GM19193 (cell line): ENCODE measurements around the gene MAU2.

Experiments
- POLR2A ChIP-seq: IDR thresholded peaks from 4 replicates; pipeline ENCODE4 v1.6.1; 2011; ENCODE audit not compliant: insufficient read depth, insufficient read length; ENCODE audit errors: extremely low read depth

MAU2 gene

DNA sequence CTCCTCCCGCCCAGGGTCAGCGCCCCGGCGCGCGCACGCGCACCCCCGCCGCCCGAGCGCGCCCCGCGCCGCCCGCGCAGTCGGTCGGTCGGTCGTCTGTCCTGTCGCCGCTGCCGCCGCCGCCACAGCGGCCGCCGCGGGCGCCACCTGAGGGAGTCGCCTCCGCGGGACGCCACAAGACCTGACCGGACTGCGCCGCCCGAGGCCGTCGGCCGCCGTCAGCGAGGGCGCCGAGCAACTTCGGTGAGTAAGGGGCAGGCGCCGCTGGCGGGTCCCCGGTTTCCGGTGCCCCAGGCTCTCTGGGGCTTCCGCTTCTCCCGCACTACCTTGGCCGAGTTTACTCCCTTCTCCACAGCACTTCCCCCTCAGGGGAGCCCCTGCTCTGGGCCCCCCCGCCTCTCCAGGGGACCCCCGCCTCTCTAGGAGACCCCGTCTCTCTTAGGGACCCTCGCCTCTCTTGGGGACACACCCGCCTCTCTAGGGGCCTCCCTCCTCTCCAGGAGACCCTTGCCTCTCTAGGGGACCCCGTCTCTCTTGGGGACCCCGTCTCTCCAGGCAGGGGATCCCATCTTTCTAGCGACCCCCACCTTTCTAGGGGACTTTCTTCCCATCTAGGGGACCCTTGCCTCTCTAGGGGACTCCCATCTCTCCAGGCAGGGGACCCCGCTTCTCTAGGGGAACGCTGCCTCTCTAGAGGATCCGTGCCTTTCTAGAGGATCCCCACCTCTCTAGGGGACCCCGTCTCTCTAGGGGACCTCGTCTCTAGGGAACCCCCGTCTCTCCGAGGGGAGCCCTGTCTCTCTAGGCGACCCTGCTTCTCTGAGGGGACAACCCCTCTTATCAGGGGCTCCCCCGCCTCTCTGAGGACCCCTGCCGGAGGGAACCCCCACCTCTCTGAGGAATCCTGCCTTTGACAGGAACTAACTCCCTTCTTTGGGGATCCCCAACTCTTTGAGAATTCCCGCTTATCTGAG, 65.6 kb downstream of the MAU2 start:
- TF ChIP-seq POLR2A, result peak; percentile 83

DNA sequence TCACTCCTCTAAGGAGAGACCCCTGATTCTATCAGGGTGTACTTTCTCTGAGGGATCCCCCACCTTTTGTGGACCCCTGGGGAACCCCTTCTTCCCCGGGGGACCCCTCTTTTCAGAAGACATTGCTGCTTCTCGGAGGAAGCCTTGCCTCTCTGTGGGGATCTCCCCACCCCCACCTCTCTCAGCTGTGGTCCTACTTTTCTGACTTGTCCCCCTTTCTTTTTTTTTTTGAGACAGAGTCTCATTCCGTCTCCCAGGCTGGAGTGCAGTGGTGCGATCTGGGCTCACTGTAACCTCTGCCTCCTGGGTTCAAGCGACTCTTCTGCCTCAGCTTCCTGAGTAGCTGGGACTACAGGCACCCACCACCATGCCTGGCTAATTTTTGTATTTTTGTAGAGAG, 66.5 kb downstream of the MAU2 start:
- TF ChIP-seq POLR2A, result no peak

DNA sequence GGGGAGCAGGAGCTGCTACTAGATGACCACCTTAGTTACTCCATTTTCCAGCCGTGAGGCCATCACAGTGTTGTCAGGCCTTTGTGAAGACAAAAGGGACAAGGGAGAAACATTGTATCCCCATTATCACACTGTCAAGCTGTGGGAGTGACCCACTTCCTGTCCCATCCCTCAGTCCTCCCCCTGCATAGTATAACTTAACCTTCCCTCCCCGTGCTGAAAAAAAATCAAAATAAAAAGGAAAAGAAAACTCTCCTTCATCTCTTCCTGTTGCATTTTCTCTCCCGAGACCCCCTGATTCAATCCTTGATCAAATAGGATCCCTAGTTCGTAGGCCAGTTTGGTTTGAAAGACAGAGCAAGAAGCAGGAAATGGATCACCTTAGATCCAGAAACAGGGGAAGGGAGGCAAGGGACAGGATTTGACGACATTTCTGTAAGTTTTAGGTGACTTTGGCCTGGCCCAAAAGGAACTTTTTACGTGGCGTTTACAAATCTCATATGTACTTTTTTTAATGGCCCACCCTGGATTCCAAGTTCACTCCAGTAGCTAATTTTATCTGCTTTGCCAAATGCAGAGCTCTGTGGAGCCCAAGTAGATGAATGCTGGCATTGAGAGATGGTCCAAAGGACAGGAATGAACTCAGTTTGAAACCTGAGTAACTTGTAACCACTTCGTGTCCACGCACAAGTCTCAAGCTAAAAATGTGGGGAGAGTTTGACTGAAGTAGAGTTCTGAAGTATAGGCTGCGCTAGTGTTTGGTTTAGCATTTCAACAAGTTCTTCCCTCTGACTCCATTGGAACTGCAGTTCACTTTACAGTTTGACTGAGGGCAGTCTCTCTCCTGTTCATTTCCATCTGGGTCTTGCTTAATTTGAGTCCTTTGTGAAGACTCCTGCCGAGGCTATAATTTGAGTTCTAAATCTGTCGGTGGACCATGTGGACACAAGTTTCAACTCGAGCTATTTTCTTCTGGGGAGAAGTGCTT, 68.2 kb downstream of the MAU2 start:
- TF ChIP-seq POLR2A, result no peak

DNA sequence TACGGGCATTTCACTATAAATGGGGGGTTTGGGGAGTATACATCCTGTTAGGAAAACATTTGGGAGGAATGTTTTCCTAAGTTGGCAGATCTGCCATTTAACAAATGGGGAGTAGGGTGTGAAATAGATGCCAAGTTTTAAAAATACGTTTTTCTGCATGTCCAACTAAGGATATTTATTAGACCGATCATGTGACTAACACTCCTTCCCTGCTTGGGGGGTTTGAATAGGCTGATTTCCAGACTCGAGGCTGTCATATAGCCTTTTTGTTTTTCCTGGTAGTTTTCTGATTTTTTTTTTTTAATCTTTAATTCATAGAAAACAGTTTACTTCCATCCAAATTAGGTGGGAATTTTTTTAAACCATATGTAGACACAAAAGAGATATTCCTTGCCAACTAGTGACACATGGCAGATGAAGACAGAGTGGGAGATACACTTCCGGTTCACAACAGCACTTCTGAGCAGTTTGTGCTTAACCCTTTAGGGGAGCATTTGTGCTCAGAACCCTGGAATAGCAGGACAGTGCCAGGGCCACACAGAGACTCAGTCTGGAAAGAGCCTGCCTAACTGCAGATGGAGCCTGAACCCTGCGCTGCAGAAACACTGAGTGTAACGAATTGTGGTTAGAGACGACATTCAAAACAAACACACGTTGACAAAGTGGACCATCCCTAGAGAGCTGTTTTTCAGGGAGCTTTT, 79.3 kb downstream of the MAU2 start:
- TF ChIP-seq POLR2A, result no peak

DNA sequence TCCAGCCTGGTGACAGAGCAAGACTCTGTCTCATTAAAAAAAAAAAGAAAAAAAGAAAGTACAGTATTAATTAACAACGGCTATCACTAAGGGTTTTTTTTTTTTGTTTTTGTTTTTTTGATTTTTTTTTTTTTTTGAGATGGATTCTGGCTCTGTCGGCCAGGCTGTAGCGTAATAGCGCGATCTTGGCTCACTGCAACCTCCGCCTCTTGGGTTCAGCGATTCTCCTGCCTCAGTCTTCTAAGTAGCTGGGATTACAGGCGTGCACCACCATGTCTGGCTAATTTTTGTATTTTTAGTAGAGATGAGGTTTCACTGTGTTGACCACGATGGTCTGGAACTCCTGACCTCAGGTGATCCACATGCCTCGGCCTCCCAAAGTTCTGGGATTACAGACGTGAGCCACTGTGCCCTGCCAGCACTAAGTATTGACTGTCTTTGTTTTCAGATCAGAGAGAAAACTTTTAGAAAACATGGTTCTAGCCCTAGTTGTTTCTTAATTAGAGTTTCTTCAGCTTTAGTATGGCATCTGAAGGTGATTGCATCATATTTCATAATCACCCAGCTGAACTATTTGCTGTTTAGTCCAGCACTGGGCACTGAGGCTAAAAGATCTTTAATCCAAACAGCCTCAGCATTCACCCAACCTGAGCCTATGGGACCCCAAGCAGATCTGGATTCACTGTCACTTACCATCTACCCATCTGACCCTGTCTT, 82.2 kb downstream of the MAU2 start:
- TF ChIP-seq POLR2A, result no peak

DNA sequence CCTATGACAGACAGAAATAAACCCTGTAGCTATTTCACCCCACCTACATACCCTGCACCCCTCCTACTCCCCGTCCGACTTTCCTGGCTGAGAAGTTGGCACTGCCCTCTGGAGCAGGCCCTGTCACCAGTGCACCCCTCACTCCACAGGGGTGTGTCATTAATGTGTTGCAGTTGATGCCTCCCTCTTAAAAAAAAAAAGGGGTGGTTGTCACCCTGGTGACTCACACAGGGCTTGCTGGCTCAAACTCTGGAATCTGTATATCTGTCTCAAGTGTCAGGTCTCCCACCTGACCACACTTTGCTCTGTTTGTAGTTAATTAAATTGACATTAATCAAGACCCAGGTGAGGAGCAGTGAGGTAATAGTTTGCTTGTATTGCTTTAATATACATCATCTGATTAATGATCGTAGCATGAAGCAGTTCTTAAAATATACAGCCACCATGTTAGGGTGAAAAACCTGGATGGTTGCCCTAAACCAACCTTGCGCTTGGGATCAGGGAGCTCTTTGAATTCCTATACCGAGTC, 82.8 kb downstream of the MAU2 start:
- no peak for TF ChIP-seq POLR2A

DNA sequence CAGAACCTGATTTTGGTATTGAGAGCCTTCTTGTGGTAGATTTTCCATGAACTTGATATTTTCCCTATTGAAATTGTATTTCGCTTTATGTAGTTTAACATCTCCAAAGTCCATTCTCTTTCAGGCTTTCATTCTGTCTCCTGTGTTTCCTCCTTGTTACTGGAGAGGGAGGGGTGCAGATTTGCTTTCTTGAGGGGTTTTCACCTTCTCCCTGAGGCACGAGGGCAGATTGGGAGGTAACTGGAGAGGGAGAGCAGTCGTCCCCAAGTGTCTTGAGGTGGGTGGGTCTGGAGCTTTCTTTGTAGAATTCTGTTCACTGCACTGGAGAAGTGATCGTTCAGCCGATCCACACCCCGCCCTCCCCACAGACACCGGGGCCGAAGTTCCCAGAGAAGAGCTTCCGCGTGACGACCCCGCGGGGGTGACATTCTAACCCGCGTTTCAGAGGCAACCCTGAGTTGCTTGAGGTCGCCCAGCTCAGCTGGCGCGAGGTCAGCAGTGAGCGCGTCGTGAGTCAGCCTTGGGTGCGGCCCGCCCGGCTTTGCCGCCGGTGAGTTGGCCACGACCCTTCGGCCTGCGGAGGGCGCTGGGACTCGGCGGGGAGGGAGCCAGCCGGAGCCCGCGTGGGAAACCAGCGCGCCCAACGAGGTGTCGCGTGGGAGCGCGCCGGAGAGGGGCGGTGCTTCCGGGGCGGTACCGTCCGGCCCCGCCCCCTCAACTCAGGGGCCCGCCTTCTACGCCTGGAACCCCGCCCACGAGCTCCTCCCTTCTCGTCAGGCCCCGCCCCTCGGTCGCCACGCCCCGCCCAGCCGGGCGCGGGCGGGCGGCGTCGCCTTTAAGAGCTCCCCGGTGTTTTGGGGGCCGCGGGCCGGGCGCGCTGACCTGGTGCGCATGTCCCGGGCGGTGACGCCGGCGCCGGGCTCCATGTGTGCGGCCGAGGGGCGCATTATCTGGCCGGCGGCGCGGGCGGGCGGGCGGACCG, 84.5 kb downstream of the MAU2 start, which contains the start of gene GATAD2A:
GATAD2A (plus strand) TSS at position 797 of the 982 bp plus-strand sequence. CDS start 59,671 bp downstream, outside the sequence.
- peak; percentile 57 for TF ChIP-seq POLR2A

DNA sequence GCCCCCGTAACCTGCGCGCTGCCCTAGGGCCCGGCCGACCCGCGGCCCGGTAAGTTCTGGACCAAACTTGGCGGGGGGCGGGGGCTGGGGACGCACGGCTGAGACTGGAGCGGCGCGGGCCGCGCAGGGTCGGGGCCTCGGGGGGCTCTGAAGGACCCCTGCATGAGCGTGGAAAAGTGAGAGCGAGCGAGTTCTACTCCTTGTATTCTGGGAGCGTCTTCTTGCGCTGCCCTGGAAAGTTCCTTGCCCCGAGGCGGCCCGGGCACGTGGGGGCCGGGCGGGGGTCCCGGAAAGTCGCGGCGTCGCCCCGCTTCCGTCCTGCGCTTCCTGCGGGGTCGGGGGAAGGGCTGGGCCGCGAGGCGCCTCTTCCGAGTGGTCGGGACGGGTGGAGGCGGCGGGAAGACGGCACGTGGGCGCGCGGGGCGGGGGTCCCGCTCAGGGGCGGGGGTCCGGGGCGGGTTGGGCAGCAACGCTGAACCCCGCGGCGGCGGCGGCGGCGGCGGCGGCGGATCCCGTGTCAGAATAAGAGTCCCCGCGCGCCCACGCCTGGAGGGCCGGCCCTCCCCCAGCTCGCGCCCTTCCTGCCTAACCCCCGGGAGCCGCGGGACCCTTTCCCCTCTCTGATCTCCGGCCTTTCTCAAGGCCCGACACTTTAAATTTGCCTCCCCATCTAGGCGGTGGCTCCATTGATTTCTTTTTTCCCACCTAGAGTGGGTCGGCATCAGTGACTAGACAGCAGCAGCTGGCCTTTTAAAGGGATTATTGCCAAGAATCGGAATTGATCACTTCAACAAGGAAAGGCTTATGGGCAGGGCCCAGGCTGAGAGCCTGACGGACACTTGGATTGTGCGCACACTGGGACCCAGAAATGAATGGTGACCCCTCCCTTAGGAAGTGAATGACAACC, 85.6 kb downstream of the MAU2 start:
- TF ChIP-seq POLR2A, result no peak

DNA sequence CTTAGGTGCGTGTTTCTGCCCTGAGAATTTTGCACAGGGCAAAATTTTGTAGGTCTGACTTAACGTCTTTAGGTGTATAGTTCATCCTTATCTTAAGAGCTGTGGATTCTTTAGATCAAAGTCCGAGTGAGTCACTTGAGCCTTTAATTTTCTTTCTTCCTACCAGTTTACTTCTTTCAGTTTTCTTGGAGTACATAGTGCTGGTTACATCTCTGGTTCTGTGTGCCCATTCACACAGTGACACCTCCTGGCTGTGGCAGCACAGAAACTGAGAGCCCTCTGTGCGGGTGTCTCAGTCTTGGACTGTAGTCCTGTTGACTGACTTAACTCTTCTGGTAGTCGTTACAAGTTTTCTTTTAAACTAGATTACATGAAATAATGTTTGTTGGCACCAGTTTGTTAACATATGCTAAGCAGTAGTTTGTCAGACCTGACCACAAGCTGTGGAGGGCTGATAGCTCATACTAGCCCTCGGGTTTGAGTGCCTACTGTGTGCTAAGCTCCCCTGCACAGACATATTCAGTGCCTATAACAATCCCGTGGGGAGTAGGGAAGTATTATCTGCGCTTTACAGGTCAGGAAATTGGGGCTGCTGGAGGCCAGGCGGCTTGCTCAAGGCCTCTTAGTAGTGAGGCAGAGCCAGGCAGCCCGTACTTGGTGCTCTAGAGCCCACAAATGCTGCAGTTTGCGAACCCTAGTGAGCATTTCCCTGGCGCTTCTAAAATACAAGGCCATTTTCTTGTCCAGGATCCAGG, 86.4 kb downstream of the MAU2 start:
- no peak for TF ChIP-seq POLR2A

DNA sequence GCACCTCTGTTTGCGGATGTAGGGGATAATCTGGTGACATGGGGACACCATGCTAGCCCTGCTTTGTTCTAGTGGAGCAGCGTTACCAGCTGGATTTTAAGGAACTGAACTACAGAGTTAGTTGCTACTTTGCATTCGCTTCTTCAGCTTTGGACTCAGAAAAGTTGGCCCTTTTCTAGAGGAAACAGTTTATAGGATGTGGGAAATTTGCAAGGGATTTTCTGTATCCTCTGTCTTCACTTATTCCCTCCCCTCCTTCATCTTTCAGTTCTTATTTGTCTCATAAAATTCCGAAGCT, 87.0 kb downstream of the MAU2 start:
- TF ChIP-seq POLR2A, result no peak
